Measurements from ENCODE around the gene RBMS3. TPM values are rescaled to one million over a fixed set of nuclear protein-coding genes. Genes with fewer than 3 reads are reported as not detected.

RBMS3 gene
- total RNA-seq, 1 donor from 2014 or later = 24.6 TPM

- DNase-seq (ENCODE audit: low read depth in 2 of 2) = peak in 1 of 2 donors; percentile 34
These were observed 284.4 kb downstream of the RBMS3 start for GRCh38 chr3:29565236-29565635.

- DNase-seq (ENCODE audit: low read depth in 2 of 2) = no peak
These were observed 286.6 kb downstream of the RBMS3 start for GRCh38 chr3:29567501-29567900.

- no peak for DNase-seq (ENCODE audit: low read depth in 2 of 2)
These were observed 287.5 kb downstream of the RBMS3 start for GRCh38 chr3:29568355-29568754.

GRCh38 chr3:29576181-29576580 lies 295.3 kb downstream of the RBMS3 start:
- no peak for DNase-seq (ENCODE audit: low read depth in 2 of 2)

- no peak for DNase-seq (ENCODE audit: low read depth in 2 of 2)
These were observed 295.8 kb downstream of the RBMS3 start for GRCh38 chr3:29576675-29577074.

- no peak for DNase-seq (ENCODE audit: low read depth in 2 of 2)
These were observed 296.4 kb downstream of the RBMS3 start for GRCh38 chr3:29577250-29577649.

GRCh38 chr3:29581311-29581710 lies 300.4 kb downstream of the RBMS3 start:
- DNase-seq (ENCODE audit: low read depth in 2 of 2) = no peak

- DNase-seq (ENCODE audit: low read depth in 2 of 2) = no peak
These were observed 301.4 kb downstream of the RBMS3 start for GRCh38 chr3:29582273-29582672.

- no peak for DNase-seq (ENCODE audit: low read depth in 2 of 2)
These were observed 303.0 kb downstream of the RBMS3 start for GRCh38 chr3:29583861-29584260.

GRCh38 chr3:29585368-29585767 lies 304.5 kb downstream of the RBMS3 start:
- no peak for DNase-seq (ENCODE audit: low read depth in 2 of 2)

GRCh38 chr3:29587340-29587739 lies 306.5 kb downstream of the RBMS3 start:
- DNase-seq (ENCODE audit: low read depth in 2 of 2) = no peak

GRCh38 chr3:29590012-29590411 lies 309.1 kb downstream of the RBMS3 start:
- DNase-seq (ENCODE audit: low read depth in 2 of 2) = no peak

- no peak for DNase-seq (ENCODE audit: low read depth in 2 of 2)
These were observed 309.6 kb downstream of the RBMS3 start for GRCh38 chr3:29590461-29590860.

GRCh38 chr3:29591579-29591978 lies 310.7 kb downstream of the RBMS3 start:
- no peak for DNase-seq (ENCODE audit: low read depth in 2 of 2)

GRCh38 chr3:29593802-29594201 lies 312.9 kb downstream of the RBMS3 start:
- DNase-seq (ENCODE audit: low read depth in 2 of 2) = no peak

GRCh38 chr3:29594261-29594660 lies 313.4 kb downstream of the RBMS3 start:
- DNase-seq (ENCODE audit: low read depth in 2 of 2) = no peak

- no peak for DNase-seq (ENCODE audit: low read depth in 2 of 2)
These were observed 316.6 kb downstream of the RBMS3 start for GRCh38 chr3:29597376-29598008.

- peak; percentile 29 to 92 for DNase-seq (ENCODE audit: low read depth in 2 of 2)
These were observed 321.2 kb downstream of the RBMS3 start for GRCh38 chr3:29601861-29602585.

GRCh38 chr3:29605845-29606244 lies 325.0 kb downstream of the RBMS3 start:
- no peak for DNase-seq (ENCODE audit: low read depth in 2 of 2)

GRCh38 chr3:29606416-29606815 lies 325.5 kb downstream of the RBMS3 start:
- DNase-seq (ENCODE audit: low read depth in 2 of 2) = no peak

- no peak for DNase-seq (ENCODE audit: low read depth in 2 of 2)
These were observed 327.8 kb downstream of the RBMS3 start for GRCh38 chr3:29608414-29609327.

- no peak for DNase-seq (ENCODE audit: low read depth in 2 of 2)
These were observed 328.5 kb downstream of the RBMS3 start for GRCh38 chr3:29609328-29609811.
